Stimulated activated naive CD8-positive, alpha-beta T cell treated with anti-CD3 and anti-CD28 coated beads, Interleukin-15, amount 100 ng/mL, for 72 hours (primary cell): ENCODE data around the gene HTR6.

Experiments
- ATAC-seq: fragments of 150-1000 bp; cut with Tn5 transposase; 2 replicates; pipeline ENCODE4 v1.10.0; 2021; ENCODE audit warnings: mild to moderate bottlenecking, moderate library complexity
- DNase-seq, 2 donors: peaks; one replicate each; pipeline ENCODE4 v3.0.0; 2021 to 2022
- H3K27ac Mint-ChIP-seq, 2 donors: one replicate each; pipeline ENCODE4 v1.8.0; 2022; ENCODE audit warnings: mild to moderate bottlenecking in 2 of 2, mixed read lengths in 2 of 2, moderate library complexity in 2 of 2
- H3K27me3 Mint-ChIP-seq: one replicate; pipeline ENCODE4 v1.8.0; 2022; ENCODE audit warnings: mixed read lengths
- H3K4me1 Mint-ChIP-seq: one replicate; pipeline ENCODE4 v1.8.0; 2022; ENCODE audit warnings: mild to moderate bottlenecking, mixed read lengths
- H3K4me3 Mint-ChIP-seq, 2 donors: one replicate each; pipeline ENCODE4 v1.8.0; 2022; ENCODE audit warnings: mild to moderate bottlenecking in 2 of 2, mixed read lengths in 2 of 2, moderate library complexity in 1 of 2
- H3K9me3 Mint-ChIP-seq, 2 donors: one replicate each; pipeline ENCODE4 v1.8.0; 2022; ENCODE audit warnings: mixed read lengths in 2 of 2

The HTR6 gene

GRCh38 chr1:19662313-19662712 is 2.4 kb upstream of the HTR6 start:
- ATAC-seq (no peak), DNase-seq (no peak)
- Mint-ChIP-seq H3K27me3 (peaks cover 65% of the 10 kb centered on the region), H3K4me1 (peaks cover 23% of the 10 kb centered on the region), H3K4me3 (no peak overlapping the region), H3K27ac (no peak overlapping the region), H3K9me3 (no peaks in the 10 kb centered on the region)

- DNase-seq (no peak), ATAC-seq (peak; percentile 44)
- Mint-ChIP-seq H3K27me3 (peaks cover 78% of the 10 kb centered on the region), H3K4me1 (peaks cover 12% of the 10 kb centered on the region), H3K4me3 (peak overlapping the region; percentile 76 to 77), H3K27ac (peak overlapping the region in 1 of 2 donors; percentile 84), H3K9me3 (no peaks in the 10 kb centered on the region)
Observed at GRCh38 chr1:19665186-19665495, 466 bp downstream of the HTR6 start.

- Mint-ChIP-seq H3K27ac (peak overlapping the region; percentile 33 to 84), H3K9me3 (no peaks in the 10 kb centered on the region), H3K27me3 (peaks cover 76% of the 10 kb centered on the region), H3K4me3 (peak overlapping the region; percentile 77 to 79), H3K4me1 (peaks cover 12% of the 10 kb centered on the region)
- ATAC-seq (peak; percentile 39), DNase-seq (no peak)
Observed at GRCh38 chr1:19665496-19666465, 1.1 kb downstream of the HTR6 start.

GRCh38 chr1:19668888-19669287 is 4.2 kb downstream of the HTR6 start:
- peaks cover 70% of the 10 kb centered on the region for H3K27me3 Mint-ChIP-seq
- H3K4me3 Mint-ChIP-seq: no peak overlapping the region
- H3K4me1 Mint-ChIP-seq: peaks cover 12% of the 10 kb centered on the region
- no peak overlapping the region for H3K27ac Mint-ChIP-seq
- no peaks in the 10 kb centered on the region for H3K9me3 Mint-ChIP-seq
- DNase-seq (no peak), ATAC-seq (no peak)

GRCh38 chr1:19670787-19671186 is 6.1 kb downstream of the HTR6 start:
- DNase-seq: no peak
- Mint-ChIP-seq H3K27me3 (peaks cover 69% of the 10 kb centered on the region), H3K27ac (no peak overlapping the region), H3K4me1 (peaks cover 5% of the 10 kb centered on the region), H3K9me3 (no peaks in the 10 kb centered on the region), H3K4me3 (no peak overlapping the region)
- ATAC-seq: no peak

GRCh38 chr1:19672237-19672636 is 7.6 kb downstream of the HTR6 start:
- Mint-ChIP-seq H3K27ac (no peak overlapping the region), H3K4me3 (no peak overlapping the region), H3K4me1 (no peaks in the 10 kb centered on the region), H3K9me3 (no peaks in the 10 kb centered on the region), H3K27me3 (peaks cover 64% of the 10 kb centered on the region)
- DNase-seq: no peak
- no peak for ATAC-seq

GRCh38 chr1:19675797-19676196 is 11.1 kb downstream of the HTR6 start:
- no peak for ATAC-seq
- Mint-ChIP-seq H3K4me1 (no peaks in the 10 kb centered on the region), H3K9me3 (no peaks in the 10 kb centered on the region), H3K27ac (no peak overlapping the region), H3K27me3 (peaks cover 40% of the 10 kb centered on the region), H3K4me3 (no peak overlapping the region)
- no peak for DNase-seq

- Mint-ChIP-seq H3K27ac (no peak overlapping the region), H3K4me1 (no peaks in the 10 kb centered on the region), H3K9me3 (no peaks in the 10 kb centered on the region), H3K4me3 (no peak overlapping the region), H3K27me3 (peaks cover 36% of the 10 kb centered on the region)
- DNase-seq (no peak), ATAC-seq (no peak)
Observed at GRCh38 chr1:19676438-19676922, 11.8 kb downstream of the HTR6 start.

GRCh38 chr1:19678493-19678892 is 13.8 kb downstream of the HTR6 start:
- H3K4me3 Mint-ChIP-seq: no peak overlapping the region
- H3K27ac Mint-ChIP-seq: no peak overlapping the region
- no peak for ATAC-seq
- DNase-seq: no peak
- H3K9me3 Mint-ChIP-seq: no peaks in the 10 kb centered on the region
- peaks cover 25% of the 10 kb centered on the region for H3K27me3 Mint-ChIP-seq
- H3K4me1 Mint-ChIP-seq: no peaks in the 10 kb centered on the region

GRCh38 chr1:19678931-19679453 is 14.3 kb downstream of the HTR6 start:
- Mint-ChIP-seq H3K4me1 (no peaks in the 10 kb centered on the region), H3K27me3 (peaks cover 25% of the 10 kb centered on the region)

GRCh38 chr1:19679691-19680090 is 15.0 kb downstream of the HTR6 start:
- Mint-ChIP-seq H3K4me3 (no peak overlapping the region), H3K9me3 (no peaks in the 10 kb centered on the region), H3K27me3 (peaks cover 21% of the 10 kb centered on the region), H3K4me1 (no peaks in the 10 kb centered on the region), H3K27ac (no peak overlapping the region)
- DNase-seq (no peak), ATAC-seq (no peak)

More at GRCh38 chr1:19678931-19679453, 14.3 kb downstream of the HTR6 start:
- no peaks in the 10 kb centered on the region for H3K9me3 Mint-ChIP-seq
- no peak overlapping the region for H3K4me3 Mint-ChIP-seq
- H3K27ac Mint-ChIP-seq: no peak overlapping the region
- ATAC-seq (no peak), DNase-seq (no peak)

GRCh38 chr1:19680644-19681043 is 16.0 kb downstream of the HTR6 start:
- DNase-seq (no peak), ATAC-seq (no peak)
- Mint-ChIP-seq H3K27me3 (peaks cover 11% of the 10 kb centered on the region), H3K4me1 (no peaks in the 10 kb centered on the region), H3K4me3 (no peak overlapping the region), H3K27ac (no peak overlapping the region), H3K9me3 (no peaks in the 10 kb centered on the region)

- H3K4me1 Mint-ChIP-seq: peaks cover under 1% of the 10 kb centered on the region
- H3K9me3 Mint-ChIP-seq: no peaks in the 10 kb centered on the region
- H3K27ac Mint-ChIP-seq: no peak overlapping the region
- ATAC-seq (no peak), DNase-seq (no peak)
- H3K27me3 Mint-ChIP-seq: no peaks in the 10 kb centered on the region
- H3K4me3 Mint-ChIP-seq: no peak overlapping the region
Observed at GRCh38 chr1:19682257-19682656, 17.6 kb downstream of the HTR6 start.

- DNase-seq (no peak), ATAC-seq (no peak)
- H3K27me3 Mint-ChIP-seq: no peaks in the 10 kb centered on the region
- no peaks in the 10 kb centered on the region for H3K9me3 Mint-ChIP-seq
- H3K4me1 Mint-ChIP-seq: peaks cover 5% of the 10 kb centered on the region
- H3K27ac Mint-ChIP-seq: no peak overlapping the region
- no peak overlapping the region for H3K4me3 Mint-ChIP-seq
Observed at GRCh38 chr1:19682901-19683300, 18.2 kb downstream of the HTR6 start.

- no peaks in the 10 kb centered on the region for H3K27me3 Mint-ChIP-seq
- H3K9me3 Mint-ChIP-seq: no peaks in the 10 kb centered on the region
- H3K4me1 Mint-ChIP-seq: peaks cover 10% of the 10 kb centered on the region
- H3K27ac Mint-ChIP-seq: no peak overlapping the region
- no peak overlapping the region for H3K4me3 Mint-ChIP-seq
- DNase-seq: no peak
- no peak for ATAC-seq
Observed at GRCh38 chr1:19683351-19683750, 18.7 kb downstream of the HTR6 start.

GRCh38 chr1:19684677-19685076 is 20.0 kb downstream of the HTR6 start:
- Mint-ChIP-seq H3K9me3 (peaks cover 5 to 6% of the 10 kb centered on the region in 2 donors), H3K4me1 (peaks cover 18% of the 10 kb centered on the region), H3K27me3 (no peaks in the 10 kb centered on the region), H3K4me3 (no peak overlapping the region), H3K27ac (no peak overlapping the region)
- ATAC-seq (no peak), DNase-seq (no peak)
